Left ventricle myocardium inferior (tissue), 1 donor: ENCODE measurements around the gene KCNJ11. TPM values are rescaled to one million over a fixed set of nuclear protein-coding genes. Genes with fewer than 3 reads are reported as not detected.

Experiments
- DNase-seq: peaks from one replicate; pipeline ENCODE4 v3.0.0-alpha.2; 2020
- H3K27ac ChIP-seq: fragments of 200-600 bp; replicated peaks from 2 replicates; pipeline ENCODE4 v1.8.0; 2021
- H3K27me3 ChIP-seq: fragments of 200-600 bp; 2 replicates; pipeline ENCODE4 v1.8.0; 2021; ENCODE audit warnings: low read depth
- H3K36me3 ChIP-seq: fragments of 200-600 bp; 2 replicates; pipeline ENCODE4 v1.8.0; 2021
- H3K4me1 ChIP-seq: fragments of 200-600 bp; 2 replicates; pipeline ENCODE4 v1.8.0; 2021
- H3K4me3 ChIP-seq: fragments of 200-600 bp; 2 replicates; pipeline ENCODE4 v1.8.0; 2021; ENCODE audit warnings: mild to moderate bottlenecking, moderate library complexity
- H3K9me3 ChIP-seq: fragments of 200-600 bp; replicated peaks from 2 replicates; pipeline ENCODE4 v1.8.0; 2021
- intact Hi-C: fragments of 100-400 bp; cut with micrococcal nuclease; formaldehyde crosslinking; loops from one replicate; pipeline ENCODE4 v1.11.0; 2022
- total RNA-seq: library from RNA; stranded (reverse); fragmentation: NEBNext Ultra II Directional; extraction: Animal tissue kit (Norgen Biotek cat#: 25700); gene quantifications from one replicate; pipeline ENCODE4 v1.2.1, GENCODE V29; 2021
- TF ChIP-seq, protein P1 (sequence below): fragments of 200-600 bp; IDR thresholded peaks from 2 replicates; pipeline ENCODE4 v1.8.0; 2021; ENCODE audit warnings: antibody characterized with exemption, mild to moderate bottlenecking, borderline replicate concordance
- donor health status: DM: no; HTN: yes; CAD: no; lungs with severe emphysema.

Gene KCNJ11
- total RNA-seq, 1 donor from 2014 or later: 17.5 TPM

DNA sequence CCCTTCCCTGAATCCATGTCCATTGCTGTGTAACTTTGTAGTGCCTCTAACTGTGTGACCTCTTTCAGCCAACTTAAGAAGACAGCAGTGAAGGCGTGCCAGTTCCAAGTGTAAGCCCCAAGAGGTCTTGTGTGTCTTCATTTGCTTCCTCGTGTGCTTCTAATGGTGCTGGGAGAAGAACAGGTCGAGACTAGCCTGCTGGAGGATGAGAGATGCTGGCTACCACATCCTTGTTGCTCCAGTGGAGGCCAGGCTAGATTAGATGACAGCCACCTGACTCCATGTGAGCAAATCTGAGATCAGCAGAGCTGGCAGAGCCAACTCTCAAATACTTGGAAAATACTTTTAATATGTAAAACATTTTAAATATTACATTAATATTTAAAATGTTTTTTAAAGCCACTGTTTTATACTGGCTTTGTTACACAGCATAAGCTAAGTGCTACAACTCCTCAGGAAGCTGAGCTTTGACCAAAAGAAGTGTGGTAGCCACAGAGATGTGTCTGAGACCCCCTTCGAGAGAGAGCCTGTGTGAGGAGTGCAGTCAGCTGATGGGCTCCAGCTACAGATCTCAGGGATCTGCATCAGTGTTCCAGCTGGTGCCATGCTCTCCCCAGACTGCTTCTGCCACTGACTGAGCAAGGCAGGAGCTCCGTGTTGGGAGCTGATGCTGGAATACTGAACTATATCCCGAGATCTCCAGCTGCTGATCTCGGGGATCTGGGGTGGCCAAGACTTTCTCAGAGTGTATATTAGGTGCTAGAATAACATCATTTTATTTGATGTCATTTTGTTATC lies 8.9 kb downstream of the KCNJ11 start:
- peaks cover 7% of the 10 kb centered on the region for H3K9me3 ChIP-seq
- H3K36me3 ChIP-seq: no peaks in the 10 kb centered on the region
- TF ChIP-seq, protein P1, sequence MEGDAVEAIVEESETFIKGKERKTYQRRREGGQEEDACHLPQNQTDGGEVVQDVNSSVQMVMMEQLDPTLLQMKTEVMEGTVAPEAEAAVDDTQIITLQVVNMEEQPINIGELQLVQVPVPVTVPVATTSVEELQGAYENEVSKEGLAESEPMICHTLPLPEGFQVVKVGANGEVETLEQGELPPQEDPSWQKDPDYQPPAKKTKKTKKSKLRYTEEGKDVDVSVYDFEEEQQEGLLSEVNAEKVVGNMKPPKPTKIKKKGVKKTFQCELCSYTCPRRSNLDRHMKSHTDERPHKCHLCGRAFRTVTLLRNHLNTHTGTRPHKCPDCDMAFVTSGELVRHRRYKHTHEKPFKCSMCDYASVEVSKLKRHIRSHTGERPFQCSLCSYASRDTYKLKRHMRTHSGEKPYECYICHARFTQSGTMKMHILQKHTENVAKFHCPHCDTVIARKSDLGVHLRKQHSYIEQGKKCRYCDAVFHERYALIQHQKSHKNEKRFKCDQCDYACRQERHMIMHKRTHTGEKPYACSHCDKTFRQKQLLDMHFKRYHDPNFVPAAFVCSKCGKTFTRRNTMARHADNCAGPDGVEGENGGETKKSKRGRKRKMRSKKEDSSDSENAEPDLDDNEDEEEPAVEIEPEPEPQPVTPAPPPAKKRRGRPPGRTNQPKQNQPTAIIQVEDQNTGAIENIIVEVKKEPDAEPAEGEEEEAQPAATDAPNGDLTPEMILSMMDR: no peak
- intact Hi-C loops: loop anchor here (5.0 kb wide), 1 partner anchor 123 kb away; no protein-coding TSS in a partner anchor
- H3K4me1 ChIP-seq: peaks cover 43% of the 10 kb centered on the region
- no peak overlapping the region for H3K27ac ChIP-seq
- no peak for DNase-seq
- H3K27me3 ChIP-seq: no peaks in the 10 kb centered on the region
- H3K4me3 ChIP-seq: no peak overlapping the region

DNA sequence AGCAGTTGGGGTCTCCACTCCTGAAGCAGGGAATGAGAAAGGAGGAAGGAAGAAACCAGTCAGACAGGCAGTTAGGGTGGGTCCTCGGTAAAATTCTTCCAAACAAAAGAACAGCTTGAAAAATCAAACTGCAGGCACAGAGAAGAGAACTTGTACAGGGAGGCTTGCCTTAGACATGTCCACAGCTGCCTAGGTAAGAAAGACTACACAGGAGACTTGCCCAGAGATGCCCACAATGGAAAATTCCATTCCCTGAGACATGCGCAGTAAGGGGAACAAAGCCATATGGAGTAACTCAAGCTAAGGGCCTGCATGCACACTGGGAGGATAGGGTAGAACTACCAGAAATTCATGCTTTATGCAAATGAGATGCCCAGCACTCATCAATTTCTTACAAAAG lies 9.8 kb downstream of the KCNJ11 start:
- peaks cover 15% of the 10 kb centered on the region for H3K9me3 ChIP-seq
- no peak for DNase-seq
- no peaks in the 10 kb centered on the region for H3K27me3 ChIP-seq
- H3K27ac ChIP-seq: no peak overlapping the region
- intact Hi-C loops: no loop called here
- H3K36me3 ChIP-seq: peaks cover 5% of the 10 kb centered on the region
- TF ChIP-seq, protein P1: no peak
- no peak overlapping the region for H3K4me3 ChIP-seq
- peaks cover 37% of the 10 kb centered on the region for H3K4me1 ChIP-seq

DNA sequence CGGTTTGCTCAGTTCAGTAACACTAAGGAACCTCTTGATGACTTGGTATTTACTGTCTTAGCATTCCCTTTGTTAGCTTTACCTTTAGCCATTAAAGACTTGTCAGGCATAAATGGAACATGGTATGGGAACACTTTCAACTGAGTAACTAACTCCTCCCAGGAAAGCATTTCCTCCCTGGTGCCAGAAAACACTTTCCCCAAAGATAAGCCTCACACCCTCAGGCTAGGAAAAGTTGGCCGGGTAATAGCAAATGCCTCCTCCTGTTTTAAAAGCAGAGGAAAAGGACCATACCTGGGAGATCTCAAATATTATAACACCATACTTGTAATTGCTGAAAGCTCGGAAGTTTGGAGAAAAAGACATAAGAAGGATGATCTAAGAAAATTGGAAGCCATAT lies 12.0 kb downstream of the KCNJ11 start:
- H3K4me1 ChIP-seq: peaks cover 23% of the 10 kb centered on the region
- H3K36me3 ChIP-seq: peaks cover 27% of the 10 kb centered on the region
- H3K27me3 ChIP-seq: no peaks in the 10 kb centered on the region
- peaks cover 36% of the 10 kb centered on the region for H3K9me3 ChIP-seq
- DNase-seq: no peak
- intact Hi-C loops: no loop called here
- TF ChIP-seq, protein P1: no peak
- H3K27ac ChIP-seq: no peak overlapping the region
- H3K4me3 ChIP-seq: no peak overlapping the region

DNA sequence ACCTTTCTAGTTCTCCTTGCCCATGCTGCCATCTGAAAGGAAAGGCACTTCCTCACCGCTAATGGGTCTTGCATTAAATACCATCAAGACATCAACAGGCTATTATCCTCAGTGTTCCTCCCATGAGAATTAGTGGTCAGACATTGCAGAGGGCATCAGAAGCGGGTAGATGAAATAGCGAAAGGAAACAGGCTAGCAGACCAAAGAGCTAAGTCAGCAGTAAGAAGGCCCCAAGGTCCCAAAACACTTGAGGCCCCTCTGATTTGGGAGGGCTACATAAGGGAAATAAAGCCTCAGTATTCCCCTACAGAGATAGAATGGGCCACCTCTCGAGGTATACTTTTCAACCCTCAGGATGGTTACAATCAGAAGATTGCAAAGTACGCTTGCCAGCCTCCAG lies 12.9 kb downstream of the KCNJ11 start:
- Histone ChIP-seq H3K4me1 (peaks cover 23% of the 10 kb centered on the region), H3K4me3 (no peak overlapping the region), H3K27ac (no peak overlapping the region), H3K27me3 (no peaks in the 10 kb centered on the region), H3K9me3 (peaks cover 46% of the 10 kb centered on the region), H3K36me3 (peaks cover 36% of the 10 kb centered on the region)
- DNase-seq: no peak
- TF ChIP-seq, protein P1: no peak
- intact Hi-C loops: no loop called here

DNA sequence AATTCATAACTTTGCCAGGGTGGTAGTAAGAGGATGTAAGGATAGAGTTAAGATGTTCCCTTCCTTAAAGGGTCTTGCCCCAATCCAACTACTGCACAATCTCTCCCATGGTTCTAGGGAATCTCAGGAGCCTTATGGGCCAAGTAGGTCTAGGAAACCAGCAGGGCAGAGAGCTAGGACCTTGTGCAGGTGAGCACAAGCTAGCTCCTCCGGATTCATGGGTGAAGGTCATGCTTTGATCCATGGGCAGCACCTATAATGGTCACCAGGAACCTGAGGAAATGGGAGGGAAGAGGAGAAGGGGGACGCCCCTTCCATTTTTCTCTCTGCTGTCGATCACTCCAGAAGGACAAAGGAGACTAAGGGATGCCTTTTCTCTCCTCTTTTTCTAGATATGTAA lies 16.8 kb downstream of the KCNJ11 start:
- no peaks in the 10 kb centered on the region for H3K27me3 ChIP-seq
- DNase-seq: no peak
- no peak overlapping the region for H3K4me3 ChIP-seq
- peaks cover 9% of the 10 kb centered on the region for H3K4me1 ChIP-seq
- TF ChIP-seq, protein P1: no peak
- peaks cover 64% of the 10 kb centered on the region for H3K9me3 ChIP-seq
- H3K36me3 ChIP-seq: peaks cover 70% of the 10 kb centered on the region
- intact Hi-C loops: no loop called here
- H3K27ac ChIP-seq: no peak overlapping the region
